ENCODE results near the gene RALGAPA2.
A peak's percentile ranks its signal among the peaks of the same experiment; 100 is the strongest.

RALGAPA2 gene

DNA sequence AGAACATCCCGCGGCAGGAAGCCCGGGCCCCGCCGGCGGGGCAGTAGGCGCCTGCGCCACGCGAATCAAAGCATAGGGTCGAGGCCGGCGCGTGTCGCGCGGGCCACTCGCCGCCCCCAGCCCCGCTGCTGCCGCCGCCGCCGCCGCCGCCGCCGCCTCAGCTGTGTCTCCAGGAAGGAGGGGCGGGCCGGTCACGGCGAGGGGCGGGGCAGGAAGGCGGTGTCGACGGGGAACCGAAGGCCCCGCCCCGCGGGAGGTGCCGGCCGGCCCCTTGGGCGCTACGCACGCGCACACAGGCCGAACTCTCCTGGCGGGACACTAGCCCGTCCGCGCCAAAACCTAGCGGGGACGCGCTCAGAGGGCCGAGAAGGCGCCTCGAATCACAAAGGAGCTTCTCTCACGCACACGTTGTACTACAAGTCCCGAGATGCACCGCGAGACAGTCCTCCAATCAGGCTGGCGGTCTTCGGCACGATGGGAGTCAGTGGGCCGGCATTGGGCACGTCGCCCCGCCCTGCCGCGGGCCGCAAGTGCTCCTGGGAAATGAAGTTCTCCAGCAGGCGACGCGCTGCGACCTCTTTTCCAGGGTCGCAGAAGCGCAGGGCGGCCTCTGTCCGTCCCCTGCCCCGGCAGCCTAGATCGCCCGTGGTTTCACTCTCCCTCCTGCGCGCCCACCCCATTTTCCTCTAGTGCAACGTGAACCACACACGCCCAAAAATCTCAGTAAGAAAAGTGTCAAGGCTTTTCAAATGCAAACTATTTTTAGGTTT is at the start of gene RALGAPA2:
Gene RALGAPA2, minus strand, starts transcription at position 171 of the 770 bp plus-strand sequence. Its CDS starts 164 bp downstream, at position 7.
- TF ChIP-seq, protein P1, sequence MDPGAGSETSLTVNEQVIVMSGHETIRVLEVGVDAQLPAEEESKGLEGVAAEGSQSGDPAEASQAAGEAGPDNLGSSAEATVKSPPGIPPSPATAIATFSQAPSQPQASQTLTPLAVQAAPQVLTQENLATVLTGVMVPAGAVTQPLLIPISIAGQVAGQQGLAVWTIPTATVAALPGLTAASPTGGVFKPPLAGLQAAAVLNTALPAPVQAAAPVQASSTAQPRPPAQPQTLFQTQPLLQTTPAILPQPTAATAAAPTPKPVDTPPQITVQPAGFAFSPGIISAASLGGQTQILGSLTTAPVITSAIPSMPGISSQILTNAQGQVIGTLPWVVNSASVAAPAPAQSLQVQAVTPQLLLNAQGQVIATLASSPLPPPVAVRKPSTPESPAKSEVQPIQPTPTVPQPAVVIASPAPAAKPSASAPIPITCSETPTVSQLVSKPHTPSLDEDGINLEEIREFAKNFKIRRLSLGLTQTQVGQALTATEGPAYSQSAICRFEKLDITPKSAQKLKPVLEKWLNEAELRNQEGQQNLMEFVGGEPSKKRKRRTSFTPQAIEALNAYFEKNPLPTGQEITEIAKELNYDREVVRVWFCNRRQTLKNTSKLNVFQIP (CRISPR knock-in tag; IDR thresholded peaks at IDR 0.05; ENCODE audit: borderline replicate concordance, low read depth) = no peak
- TF ChIP-seq SNAI2 (CRISPR knock-in tag; IDR thresholded peaks at IDR 0.05) = no peak
- TF ChIP-seq OSR1 (CRISPR knock-in tag; IDR thresholded peaks at IDR 0.05) = no peak
- TF ChIP-seq ZNF8 (CRISPR knock-in tag; IDR thresholded peaks at IDR 0.05) = no peak
- peak; percentile 99 for ATAC-seq

DNA sequence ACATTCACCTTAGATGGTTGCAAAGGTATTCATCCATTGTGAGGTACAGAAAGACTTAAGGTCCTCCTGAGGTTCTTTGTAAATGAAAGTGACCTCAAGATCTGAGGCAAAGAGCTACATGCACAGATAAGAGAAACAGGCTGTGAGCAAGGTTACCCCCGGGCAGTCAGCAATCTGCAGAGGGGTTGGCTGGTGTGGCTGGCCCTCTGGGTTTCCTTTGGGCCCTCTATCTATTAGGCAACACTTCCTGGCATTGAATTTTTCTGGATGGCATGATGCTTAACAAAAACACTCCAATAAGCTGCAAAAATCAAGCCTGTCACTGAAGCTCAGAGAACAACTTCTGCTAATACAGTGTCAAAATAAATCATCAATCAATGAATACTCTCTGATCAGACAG is 48.9 kb upstream of the RALGAPA2 start:
- ATAC-seq = no peak
- TF ChIP-seq, protein P2, sequence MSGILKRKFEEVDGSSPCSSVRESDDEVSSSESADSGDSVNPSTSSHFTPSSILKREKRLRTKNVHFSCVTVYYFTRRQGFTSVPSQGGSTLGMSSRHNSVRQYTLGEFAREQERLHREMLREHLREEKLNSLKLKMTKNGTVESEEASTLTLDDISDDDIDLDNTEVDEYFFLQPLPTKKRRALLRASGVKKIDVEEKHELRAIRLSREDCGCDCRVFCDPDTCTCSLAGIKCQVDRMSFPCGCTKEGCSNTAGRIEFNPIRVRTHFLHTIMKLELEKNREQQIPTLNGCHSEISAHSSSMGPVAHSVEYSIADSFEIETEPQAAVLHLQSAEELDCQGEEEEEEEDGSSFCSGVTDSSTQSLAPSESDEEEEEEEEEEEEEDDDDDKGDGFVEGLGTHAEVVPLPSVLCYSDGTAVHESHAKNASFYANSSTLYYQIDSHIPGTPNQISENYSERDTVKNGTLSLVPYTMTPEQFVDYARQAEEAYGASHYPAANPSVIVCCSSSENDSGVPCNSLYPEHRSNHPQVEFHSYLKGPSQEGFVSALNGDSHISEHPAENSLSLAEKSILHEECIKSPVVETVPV (CRISPR knock-in tag; IDR thresholded peaks at IDR 0.05) = no peak
- TF ChIP-seq, protein P3, sequence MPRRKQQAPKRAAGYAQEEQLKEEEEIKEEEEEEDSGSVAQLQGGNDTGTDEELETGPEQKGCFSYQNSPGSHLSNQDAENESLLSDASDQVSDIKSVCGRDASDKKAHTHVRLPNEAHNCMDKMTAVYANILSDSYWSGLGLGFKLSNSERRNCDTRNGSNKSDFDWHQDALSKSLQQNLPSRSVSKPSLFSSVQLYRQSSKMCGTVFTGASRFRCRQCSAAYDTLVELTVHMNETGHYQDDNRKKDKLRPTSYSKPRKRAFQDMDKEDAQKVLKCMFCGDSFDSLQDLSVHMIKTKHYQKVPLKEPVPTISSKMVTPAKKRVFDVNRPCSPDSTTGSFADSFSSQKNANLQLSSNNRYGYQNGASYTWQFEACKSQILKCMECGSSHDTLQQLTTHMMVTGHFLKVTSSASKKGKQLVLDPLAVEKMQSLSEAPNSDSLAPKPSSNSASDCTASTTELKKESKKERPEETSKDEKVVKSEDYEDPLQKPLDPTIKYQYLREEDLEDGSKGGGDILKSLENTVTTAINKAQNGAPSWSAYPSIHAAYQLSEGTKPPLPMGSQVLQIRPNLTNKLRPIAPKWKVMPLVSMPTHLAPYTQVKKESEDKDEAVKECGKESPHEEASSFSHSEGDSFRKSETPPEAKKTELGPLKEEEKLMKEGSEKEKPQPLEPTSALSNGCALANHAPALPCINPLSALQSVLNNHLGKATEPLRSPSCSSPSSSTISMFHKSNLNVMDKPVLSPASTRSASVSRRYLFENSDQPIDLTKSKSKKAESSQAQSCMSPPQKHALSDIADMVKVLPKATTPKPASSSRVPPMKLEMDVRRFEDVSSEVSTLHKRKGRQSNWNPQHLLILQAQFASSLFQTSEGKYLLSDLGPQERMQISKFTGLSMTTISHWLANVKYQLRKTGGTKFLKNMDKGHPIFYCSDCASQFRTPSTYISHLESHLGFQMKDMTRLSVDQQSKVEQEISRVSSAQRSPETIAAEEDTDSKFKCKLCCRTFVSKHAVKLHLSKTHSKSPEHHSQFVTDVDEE (CRISPR knock-in tag; IDR thresholded peaks at IDR 0.05) = no peak
- TF ChIP-seq, protein P4, sequence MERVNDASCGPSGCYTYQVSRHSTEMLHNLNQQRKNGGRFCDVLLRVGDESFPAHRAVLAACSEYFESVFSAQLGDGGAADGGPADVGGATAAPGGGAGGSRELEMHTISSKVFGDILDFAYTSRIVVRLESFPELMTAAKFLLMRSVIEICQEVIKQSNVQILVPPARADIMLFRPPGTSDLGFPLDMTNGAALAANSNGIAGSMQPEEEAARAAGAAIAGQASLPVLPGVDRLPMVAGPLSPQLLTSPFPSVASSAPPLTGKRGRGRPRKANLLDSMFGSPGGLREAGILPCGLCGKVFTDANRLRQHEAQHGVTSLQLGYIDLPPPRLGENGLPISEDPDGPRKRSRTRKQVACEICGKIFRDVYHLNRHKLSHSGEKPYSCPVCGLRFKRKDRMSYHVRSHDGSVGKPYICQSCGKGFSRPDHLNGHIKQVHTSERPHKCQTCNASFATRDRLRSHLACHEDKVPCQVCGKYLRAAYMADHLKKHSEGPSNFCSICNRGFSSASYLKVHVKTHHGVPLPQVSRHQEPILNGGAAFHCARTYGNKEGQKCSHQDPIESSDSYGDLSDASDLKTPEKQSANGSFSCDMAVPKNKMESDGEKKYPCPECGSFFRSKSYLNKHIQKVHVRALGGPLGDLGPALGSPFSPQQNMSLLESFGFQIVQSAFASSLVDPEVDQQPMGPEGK (CRISPR knock-in tag; IDR thresholded peaks at IDR 0.05; ENCODE audit: borderline replicate concordance) = no peak
- TF ChIP-seq ZC3H10 (CRISPR knock-in tag; IDR thresholded peaks at IDR 0.05) (no peak), SNAI2 (CRISPR knock-in tag; IDR thresholded peaks at IDR 0.05) (no peak), ISL1 (CRISPR knock-in tag; IDR thresholded peaks at IDR 0.05) (no peak), ZFP30 (CRISPR knock-in tag; IDR thresholded peaks at IDR 0.05) (no peak), BACH2 (CRISPR knock-in tag; IDR thresholded peaks at IDR 0.05; ENCODE audit: borderline replicate concordance) (no peak), CSDC2 (CRISPR knock-in tag; IDR thresholded peaks at IDR 0.05) (no peak), RARB (CRISPR knock-in tag; IDR thresholded peaks at IDR 0.05) (no peak), TCF4 (CRISPR knock-in tag; IDR thresholded peaks at IDR 0.05; ENCODE audit: borderline replicate concordance) (no peak), ZNF8 (CRISPR knock-in tag; IDR thresholded peaks at IDR 0.05) (no peak), PPARA (CRISPR knock-in tag; IDR thresholded peaks at IDR 0.05; ENCODE audit: borderline replicate concordance) (no peak), ZNF565 (CRISPR knock-in tag; conservative IDR thresholded peaks at IDR 0.05; ENCODE audit: low read depth) (no peak), OSR1 (CRISPR knock-in tag; IDR thresholded peaks at IDR 0.05) (no peak), ARNTL (CRISPR knock-in tag; IDR thresholded peaks at IDR 0.05; ENCODE audit: borderline replicate concordance, low read depth) (no peak)
- TF ChIP-seq, protein P1 (CRISPR knock-in tag; IDR thresholded peaks at IDR 0.05; ENCODE audit: borderline replicate concordance, low read depth) = no peak

DNA sequence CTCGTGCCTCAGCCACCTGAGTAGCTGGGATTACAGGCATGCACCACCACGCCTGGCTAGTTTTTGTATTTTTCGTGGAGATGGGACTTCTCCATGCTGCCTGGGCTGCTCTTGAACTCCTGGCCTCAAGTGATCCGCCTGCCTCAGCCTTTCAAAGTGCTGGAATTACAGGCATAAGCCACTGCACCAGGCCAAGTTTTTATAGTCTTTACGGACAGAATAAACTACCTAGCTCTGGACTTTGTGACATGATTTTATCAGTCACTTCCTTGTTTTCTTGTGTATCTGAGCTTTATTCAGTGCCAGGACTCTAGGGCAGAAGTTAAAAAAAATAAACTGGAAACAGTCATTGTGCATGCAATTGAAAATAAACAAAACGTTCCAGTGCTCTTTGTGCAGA is 46.7 kb upstream of the RALGAPA2 start:
- no peak for ATAC-seq
- TF ChIP-seq ZFP3 (CRISPR knock-in tag; IDR thresholded peaks at IDR 0.05) (no peak), TCF4 (CRISPR knock-in tag; IDR thresholded peaks at IDR 0.05; ENCODE audit: borderline replicate concordance) (no peak), CSDC2 (CRISPR knock-in tag; IDR thresholded peaks at IDR 0.05) (no peak), ZNF8 (CRISPR knock-in tag; IDR thresholded peaks at IDR 0.05) (no peak), ISL1 (CRISPR knock-in tag; IDR thresholded peaks at IDR 0.05) (no peak), ZFP30 (CRISPR knock-in tag; IDR thresholded peaks at IDR 0.05) (no peak), ARNTL (CRISPR knock-in tag; IDR thresholded peaks at IDR 0.05; ENCODE audit: borderline replicate concordance, low read depth) (no peak), SNAI2 (CRISPR knock-in tag; IDR thresholded peaks at IDR 0.05) (no peak)
- TF ChIP-seq, protein P2 (CRISPR knock-in tag; IDR thresholded peaks at IDR 0.05) = no peak
